Measurements from ENCODE around the gene ANXA3.
"Not testable (repeated sequence)": the region's sequence is repeated elsewhere in the genome, so short reads cannot be mapped to it uniquely, and the experiment has no call there.

Gene ANXA3

DNA sequence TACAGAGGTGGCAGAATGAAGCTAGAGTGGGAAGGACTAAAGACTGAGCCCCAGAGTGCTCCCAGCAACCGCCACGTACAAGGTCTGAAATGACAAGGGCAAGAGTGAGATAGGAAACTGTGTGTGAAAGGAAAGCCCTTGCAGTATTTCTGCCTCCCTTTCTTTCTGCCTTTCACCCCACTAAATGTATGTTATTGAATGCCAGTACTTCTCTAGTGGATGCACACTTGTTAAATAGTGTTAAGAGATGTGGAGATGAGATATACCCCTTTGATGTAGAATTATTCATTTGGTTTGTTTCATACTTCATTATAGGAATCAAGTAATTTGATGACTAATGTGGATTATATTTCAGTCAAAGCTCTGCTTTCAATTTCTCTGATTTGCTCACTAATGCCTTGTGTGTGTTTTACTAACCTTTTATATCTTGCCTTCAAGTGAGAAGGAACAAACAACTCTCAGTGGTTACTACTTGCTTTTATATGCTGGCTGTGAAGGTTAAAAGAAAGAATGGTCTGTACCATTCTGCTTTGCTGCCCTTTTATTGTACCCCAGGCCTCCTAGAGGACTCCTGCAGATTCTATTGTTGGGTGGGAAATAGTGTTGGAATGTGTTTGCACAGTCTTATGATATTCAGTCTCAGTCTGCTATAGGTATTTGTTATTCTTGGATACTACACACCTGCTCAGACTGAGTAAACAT is 8.0 kb upstream of the ANXA3 start:
- peak; percentile 59 for DNase-seq (ENCODE audit: low spot score)

DNA sequence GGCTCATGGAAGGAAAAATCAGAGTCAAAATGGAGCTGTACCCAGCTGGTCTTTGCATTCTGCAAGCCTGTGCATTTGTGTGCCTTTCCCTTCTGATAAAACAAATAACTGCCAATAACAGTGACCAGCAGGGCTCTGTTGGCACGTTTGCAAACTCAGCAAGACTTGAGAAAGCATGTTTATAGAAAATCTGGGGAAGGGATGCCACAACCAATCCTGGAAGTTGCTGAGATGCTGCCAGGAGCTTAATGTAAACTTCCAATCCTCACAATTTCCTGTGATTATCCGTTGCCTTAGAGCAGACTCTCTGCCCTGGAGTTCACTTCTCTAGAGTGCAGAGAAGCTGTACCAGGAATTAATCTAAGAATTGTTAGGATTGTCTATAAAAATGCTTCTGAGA is 6.9 kb upstream of the ANXA3 start:
- no peak for DNase-seq (ENCODE audit: low spot score)

DNA sequence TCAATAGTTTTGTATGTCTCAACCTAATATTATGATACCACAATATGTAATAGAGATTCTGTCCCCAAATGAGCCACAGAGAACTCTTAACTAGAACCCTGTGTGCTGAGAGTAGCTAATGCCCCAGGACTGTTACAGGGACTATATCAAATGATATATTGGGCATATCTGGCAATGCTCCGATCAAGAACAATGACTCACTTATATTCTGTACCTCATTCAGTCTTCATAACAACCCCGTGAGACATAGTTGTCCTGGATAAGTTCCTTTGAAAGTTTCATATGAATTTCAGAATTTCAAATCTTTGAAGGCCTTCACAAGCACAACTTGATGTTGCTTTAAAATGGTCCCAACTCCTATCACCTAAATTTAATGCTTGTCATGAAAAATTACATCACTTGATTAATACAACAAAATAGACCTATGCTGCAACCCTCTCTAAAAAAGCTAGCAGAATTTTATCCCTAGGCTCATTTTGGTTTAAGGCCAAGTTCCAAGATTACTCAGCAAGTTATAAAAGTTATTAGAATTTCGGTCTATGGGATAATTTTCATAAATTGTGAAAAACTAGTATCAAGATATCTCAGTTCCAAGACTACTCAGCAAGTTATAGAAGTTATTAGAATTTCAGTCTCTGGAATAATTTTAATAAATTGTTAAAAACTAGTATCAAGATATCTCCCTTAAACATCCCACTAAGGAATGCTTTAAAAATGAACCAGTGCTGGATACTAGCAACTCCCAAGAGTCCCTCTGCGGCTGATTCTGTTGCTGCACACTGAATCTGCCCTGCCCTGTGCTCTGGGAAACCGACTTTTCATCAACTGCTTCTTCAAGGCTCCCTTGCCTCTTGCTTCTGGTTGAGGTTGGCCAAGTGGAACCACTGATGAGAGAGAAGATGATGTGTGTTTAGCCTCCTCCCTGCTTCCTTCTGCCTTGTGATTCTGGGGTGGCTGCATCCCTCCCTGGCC is 6.0 kb upstream of the ANXA3 start:
- DNase-seq (ENCODE audit: low spot score): no peak

DNA sequence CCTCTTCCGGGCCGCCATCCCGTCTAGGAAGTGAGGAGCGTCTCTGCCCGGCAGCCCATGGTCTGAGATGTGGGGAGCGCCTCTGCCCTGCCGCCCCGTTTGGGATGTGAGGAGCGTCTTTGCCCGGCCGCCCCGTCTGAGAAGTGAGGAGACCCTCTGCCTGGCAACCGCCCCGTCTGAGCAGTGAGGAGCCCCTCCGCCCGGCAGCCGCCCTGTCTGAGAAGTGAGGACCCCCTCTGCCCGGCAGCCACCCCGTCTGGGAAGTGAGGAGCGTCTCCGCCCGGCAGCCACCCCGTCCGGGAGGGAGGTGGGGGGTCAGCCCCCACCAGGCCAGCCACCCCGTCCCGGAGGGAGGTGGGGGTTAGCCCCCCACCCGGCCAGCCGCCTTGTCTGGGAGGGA is 3.7 kb upstream of the ANXA3 start:
- DNase-seq (ENCODE audit: low spot score): not testable (repeated sequence)

DNA sequence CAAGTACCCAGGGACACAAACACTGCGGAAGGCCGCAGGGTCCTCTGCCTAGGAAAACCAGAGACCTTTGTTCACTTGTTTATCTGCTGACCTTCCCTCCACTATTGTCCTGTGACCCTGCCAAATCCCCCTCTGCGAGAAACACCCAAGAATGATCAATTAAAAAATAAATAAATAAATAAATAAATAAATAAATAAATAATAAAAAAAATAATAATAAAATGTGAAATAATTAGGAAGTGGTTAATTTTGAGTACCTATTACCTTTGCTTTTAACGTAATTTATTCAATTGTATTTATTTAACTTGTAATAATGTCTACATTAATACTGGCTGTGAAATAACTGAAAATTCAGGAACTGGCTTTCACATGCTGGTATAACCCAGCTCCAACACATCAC is 2.7 kb upstream of the ANXA3 start:
- DNase-seq (ENCODE audit: low spot score): not testable (repeated sequence)

DNA sequence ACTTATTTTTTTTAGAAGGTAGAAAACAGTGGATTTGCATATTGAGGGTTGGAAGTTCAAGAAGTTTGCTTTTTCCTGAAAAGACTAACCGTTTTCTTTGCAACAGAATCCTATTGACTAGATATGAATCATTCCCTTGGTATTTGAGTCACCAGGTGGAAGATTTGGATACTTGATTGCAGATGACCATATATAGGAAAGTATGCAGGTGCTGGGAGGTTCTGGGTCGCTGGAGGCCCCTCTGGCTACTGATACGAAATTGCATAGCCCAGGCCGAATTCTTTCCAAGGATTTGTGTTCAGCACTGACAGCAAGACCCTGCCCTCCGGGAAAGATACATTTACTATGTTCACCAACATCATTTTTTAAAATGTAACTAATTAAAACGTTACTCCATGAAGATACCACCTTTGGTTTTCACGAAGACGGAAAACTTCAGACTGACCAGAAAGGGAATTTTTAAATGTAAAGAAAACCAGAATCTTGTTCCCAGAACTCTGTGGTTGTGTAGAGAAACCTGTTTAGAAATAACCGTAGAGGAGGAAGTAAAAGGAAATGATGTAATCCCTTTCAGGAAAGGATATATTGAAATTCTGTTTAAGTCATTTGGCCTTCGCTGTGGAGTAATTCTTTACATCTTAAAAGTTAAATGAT is 946 bp downstream of the ANXA3 start:
- DNase-seq (ENCODE audit: low spot score): peak; percentile 96

DNA sequence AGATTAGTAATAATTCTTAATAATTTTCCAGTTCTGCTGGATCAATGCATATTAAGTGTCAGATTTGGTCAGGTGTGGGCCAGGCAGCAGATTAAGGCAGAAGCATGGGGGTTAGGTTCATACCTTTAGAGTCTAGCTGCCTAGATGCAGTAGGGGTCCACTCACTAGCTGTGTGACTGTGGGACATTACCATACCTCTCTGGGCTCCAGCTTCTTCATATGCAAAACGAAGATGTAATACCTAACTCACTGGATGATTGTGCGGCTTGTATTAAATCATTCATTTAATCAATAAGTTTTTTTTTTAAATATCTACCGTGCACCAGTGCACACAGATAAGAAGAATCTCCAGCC is 1.4 kb downstream of the ANXA3 start:
- no peak for DNase-seq (ENCODE audit: low spot score)

DNA sequence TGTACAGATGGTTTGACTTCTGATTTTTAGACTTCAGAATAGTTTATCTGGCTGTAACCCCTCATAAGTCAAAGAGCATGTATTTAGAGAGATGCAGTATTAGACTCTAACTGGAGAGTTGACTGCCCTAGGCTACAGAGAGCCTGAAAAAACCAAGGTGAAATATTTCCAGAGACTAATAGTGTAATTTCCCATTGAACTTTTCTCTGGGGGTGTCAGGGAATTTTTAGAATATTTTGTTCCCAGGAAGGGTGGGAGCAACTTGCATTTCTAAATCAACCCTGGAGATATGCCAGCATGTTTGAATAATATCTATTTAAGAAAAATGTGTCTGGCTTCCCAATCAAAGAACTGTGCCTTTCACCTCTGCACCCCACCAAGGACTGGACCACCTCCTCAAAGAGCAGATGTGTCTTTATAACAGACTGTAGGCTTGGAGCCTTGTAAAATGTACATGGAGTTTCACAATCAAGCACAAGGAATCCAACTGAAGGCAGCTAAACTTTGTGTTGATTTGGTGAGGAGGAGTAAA is 2.0 kb downstream of the ANXA3 start:
- DNase-seq (ENCODE audit: low spot score): no peak

DNA sequence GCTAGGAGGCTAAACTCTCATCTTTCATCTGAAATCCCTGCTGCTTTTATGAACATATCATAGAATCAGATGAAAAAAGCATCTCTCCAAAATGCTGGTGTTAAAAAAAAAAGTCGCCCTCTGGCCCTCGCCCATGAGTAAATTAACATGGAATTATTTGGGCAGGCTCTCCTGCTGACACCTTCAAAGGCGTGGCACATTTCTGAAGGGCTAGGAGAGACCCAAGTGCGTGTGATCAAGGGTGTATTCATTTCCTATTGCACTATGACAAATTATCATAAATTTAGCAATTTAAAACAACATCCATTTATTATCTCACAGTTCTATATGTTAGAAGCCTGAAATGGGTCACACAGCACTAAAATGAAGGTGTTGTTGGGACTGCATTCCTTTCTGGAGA is 5.1 kb downstream of the ANXA3 start:
- peak; percentile 55 for DNase-seq (ENCODE audit: low spot score)

DNA sequence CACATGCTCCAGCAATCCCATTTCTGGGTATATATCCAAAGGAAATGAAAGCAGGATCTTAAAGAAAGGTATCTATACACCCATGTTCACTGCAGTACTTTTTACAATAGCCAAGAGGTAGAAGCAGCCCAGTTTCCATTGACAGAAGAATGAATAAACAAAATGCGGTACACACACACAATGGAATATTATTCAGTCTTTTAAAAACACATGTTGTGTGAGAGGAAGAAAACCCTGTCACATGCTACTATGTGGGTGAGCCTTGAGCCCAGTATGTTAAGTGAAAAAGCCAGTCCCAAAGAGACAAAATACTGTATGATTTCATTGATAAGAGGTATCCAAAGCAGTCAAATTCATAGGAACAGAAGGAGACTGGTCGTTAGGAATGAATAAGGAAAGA is 6.3 kb downstream of the ANXA3 start:
- DNase-seq (ENCODE audit: low spot score): no peak

DNA sequence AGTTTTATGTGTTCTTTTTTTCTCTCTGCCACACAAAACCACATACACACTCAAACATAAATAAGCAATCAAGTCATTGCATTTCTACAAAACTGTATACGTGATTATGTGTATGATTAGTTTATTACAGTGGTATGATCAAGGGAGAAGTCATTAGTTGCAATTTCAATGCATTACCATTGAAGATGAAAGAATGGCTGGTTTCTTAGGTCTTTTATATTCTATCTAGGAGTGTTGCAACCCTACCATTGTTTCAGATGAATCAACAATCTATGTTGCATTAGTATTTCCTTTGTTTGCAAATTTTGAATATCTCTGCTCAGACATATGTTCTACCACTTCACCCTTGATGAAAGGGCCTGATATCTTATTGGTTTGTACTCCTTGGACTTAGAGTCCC is 6.8 kb downstream of the ANXA3 start:
- peak; percentile 44 for DNase-seq (ENCODE audit: low spot score)

DNA sequence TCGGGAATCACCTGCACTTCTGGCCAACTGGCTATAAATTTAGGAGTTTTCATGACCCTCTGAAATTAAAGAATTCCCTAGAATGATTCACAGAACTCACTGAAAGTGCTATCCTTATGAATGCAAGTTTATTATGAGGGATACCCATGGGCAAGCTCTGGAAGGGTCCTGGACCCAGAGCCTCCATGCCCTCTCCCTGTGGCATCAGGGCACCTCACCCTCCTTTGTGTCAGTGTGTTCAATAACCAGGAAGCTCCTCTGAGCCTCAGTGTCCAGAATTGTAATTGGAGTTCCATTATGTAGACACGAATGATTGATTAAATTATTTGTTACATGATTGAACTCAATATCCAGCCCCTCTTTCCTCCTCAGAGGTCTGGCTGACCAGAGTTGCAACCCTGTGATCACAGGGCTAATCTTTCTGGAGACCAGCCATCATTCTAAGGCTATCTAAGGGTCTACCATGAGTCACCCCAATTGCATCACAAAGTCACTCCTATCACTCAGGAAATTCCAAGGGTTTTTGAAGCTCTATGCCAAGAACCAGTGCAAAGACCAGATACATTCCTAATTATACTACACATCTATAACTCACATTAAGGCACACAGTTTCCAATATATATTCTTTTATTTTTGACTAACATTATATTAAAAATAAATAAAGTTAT is 8.9 kb downstream of the ANXA3 start:
- peak; percentile 58 for DNase-seq (ENCODE audit: low spot score)

DNA sequence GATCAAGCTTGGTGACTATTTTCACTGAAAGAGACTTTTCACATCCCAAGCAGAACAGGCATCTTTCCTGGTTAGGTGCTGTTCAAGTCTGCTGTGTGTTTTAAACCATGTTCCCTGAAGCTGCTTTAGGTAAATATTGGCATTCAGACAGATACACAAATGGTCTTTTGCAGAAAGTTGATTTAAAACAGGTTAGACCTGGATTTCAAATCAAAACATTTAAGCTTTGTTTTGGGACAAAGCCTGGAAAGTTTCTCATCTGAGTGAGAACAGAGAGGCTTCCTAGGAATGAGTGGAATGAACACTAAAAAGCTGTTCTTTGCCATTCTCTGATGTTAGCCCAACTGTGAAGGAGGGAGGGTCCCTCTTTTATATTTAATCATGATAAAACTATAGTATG is 10.1 kb downstream of the ANXA3 start:
- DNase-seq (ENCODE audit: low spot score): no peak

DNA sequence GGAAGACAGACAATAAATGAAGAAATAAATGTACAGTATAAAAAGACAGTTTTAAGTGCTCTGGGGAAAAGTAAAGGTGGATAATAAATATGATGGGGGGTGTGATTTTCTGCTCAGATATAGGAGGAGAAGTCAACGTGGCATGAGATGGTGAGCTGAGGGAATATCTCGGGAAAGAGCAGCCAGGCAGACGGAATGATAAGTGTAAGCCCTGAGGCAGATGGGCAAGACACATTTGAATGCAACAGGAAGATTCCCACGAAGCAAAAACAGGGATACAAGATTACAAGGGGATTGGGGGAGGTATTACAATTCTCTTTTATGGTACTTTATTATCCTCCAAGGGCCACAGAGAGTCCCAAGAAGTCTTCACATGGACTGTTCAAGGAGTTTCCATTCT is 11.1 kb downstream of the ANXA3 start:
- no peak for DNase-seq (ENCODE audit: low spot score)

DNA sequence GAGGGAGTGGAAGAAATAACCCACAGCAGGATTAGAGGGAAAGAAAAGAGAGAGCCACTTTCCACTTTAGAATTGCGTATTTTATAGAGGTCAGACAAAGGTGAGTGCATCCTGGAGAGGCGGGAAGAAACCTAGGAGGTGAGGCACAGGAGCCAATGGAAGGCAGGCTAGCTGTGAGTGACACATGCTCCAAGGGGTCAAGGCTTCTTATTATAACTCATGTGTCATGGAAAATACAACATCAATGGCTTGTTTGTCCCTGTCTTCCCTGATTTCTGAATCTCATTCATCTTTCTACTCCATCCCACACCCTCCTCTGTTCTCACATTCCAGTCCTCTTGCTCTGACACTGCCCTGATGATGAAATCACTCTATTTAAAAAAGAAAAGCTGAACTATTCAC is 14.4 kb downstream of the ANXA3 start:
- DNase-seq (ENCODE audit: low spot score): peak; percentile 95

DNA sequence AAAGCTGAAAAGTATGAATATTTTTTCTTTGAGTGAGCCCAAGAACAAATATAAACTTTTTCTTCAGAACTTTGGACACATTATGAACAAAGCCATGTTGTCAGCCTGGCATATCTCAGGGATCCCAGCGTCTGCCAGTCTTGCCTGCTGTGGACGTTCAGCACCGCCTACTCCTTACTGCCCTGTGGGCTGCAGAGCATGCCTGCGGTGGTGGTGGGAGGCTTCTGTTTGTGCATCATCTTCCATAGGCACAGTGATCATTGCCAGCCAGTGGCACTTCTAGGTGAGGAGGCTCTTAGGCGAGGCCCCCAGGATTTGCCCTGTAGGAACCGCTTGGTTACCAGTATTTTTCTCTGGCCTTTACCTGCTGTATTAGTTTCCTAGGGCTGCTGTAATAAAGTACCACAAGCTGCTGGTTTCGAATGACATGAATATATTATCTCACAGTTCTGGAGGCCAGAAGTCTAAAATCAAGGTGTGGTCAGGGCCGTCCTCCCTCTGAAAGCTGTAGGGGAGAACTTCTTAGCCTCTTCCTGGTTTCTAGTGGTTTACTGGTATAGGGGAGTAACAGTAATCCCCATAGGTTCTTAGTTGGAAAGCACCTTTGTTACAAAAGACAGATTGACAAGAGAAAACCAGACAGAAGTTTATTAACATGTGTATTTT is 15.4 kb downstream of the ANXA3 start:
- DNase-seq (ENCODE audit: low spot score): peak; percentile 87

DNA sequence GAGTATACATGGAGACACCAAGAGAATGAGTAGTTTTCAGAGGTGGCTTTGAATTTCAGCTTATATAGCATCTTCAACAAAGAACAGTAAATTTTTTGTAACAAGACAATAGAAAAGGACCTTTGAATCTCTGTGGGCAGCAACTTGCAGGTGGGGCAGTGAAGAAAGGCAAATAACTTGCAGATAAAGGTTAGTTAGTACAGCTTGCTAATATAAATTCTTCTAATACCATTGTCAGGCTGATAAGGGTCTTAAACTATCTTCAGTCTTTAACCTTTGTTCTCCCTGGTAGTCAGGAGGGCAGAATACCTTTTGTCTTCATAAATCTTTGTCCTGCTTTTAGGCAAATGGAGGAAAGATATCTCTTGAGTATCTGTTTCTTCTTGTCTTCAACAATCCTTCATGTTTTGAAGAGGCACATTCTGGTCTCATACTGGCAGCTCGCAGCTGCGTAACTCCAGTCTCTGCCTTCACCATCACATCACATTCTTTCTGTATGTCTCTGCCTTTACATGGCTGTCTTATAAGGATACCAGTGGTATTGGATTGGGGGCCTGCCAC is 16.0 kb downstream of the ANXA3 start:
- no peak for DNase-seq (ENCODE audit: low spot score)

DNA sequence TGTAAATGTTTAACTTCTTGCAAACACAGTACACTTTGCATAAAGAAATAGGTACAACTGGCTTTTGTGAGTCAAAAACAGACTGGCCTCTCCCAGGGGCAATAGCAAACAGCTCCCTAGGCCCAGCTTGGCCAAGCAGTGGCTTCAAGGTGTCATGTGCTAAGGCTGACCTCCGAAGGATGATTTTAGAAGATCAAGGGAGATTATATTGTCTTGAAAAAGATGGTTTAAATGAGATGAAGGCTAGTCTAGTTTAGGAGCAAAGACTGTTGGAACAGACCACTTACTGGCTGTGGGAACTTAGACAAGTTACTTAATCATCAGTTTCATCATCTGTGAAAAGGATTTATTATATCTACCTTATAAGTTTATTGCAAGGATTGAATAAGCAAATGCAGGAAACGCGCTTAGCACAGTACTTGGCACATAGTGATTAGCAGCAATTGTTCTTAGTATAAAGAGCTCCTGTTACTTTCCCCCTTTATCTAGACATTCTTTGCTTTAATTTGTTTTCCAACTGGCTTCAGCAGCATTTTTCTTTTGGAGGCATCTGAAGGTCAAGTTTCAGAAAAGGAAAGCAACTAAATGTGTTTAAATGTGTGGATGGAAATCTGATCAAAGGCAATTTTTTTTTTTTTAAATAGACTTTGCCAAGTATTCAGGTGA is 17.2 kb downstream of the ANXA3 start:
- no peak for DNase-seq (ENCODE audit: low spot score)

DNA sequence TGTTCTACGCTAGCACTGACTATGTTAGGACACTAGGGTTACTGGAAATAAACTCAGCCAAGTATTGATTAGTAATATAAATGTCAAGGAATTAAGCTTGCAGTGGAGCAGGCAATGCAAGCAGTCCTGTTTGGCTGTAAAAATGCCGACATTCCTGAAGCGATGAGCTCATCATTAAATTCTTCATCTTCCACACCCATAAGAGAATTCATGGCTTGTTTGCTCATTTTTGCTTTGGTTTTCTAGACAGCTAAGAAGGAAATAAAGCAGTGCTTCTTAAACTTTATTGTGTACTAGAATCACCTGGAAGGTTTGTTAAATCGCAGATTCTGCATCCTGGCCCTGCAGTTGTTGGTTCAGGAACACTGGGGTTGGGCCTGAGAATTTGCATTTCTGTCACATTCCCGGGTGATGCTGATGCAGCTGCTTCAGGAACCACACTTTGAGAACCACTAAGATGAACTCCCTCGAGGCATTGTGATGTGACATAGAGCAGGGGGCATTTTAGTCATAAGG is 17.8 kb downstream of the ANXA3 start:
- DNase-seq (ENCODE audit: low spot score): no peak

DNA sequence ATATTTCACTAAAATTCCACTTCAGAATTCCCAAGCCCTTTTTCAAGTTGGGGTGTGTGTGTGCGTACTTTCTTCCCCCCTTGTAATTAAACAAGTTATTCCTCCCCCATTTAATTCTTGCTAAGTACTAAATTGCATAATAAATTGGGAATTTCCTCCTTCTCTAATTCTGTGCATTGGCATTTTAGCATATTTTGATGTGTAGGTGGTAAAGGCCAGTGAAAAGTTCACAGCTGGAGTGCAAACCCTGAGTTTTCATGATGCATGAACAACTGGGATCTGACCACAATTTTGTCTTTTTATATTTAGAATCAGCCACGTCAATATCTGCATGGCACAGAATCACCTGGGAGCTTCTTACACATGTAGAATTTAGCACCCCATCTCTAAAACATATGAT is 18.5 kb downstream of the ANXA3 start:
- DNase-seq (ENCODE audit: low spot score): no peak

All from SW480 (cell line).